Measurements from ENCODE around the gene GATAD1.
"Not testable (repeated sequence)": the region's sequence is repeated elsewhere in the genome, so short reads cannot be mapped to it uniquely, and the experiment has no call there.

Gene GATAD1

GRCh38 chr7:92447345-92448204 lies at the start of gene GATAD1:
Gene GATAD1 (plus strand): TSS chr7:92447482. CDS start chr7:92447730, 248 bp downstream.
- Histone ChIP-seq H3K27ac (ENCODE audit: low read length) (peak within 1 kb of the TSS; percentile 96), H3K9me3 (ENCODE audit: control insufficient read depth in 1 of 2, low read length in 2 of 2) (no peaks in the 10 kb centered on the region), H3K36me3 (ENCODE audit: control insufficient read depth in 1 of 2, insufficient read depth in 2 of 2, low read length in 2 of 2) (peaks cover 25 to 28% of the 10 kb centered on the region in 2 donors), H3K4me1 (ENCODE audit: control insufficient read depth in 1 of 2, insufficient read depth in 2 of 2, low read length in 2 of 2) (peaks cover 5% of the 10 kb centered on the region in 2 donors), H3K27me3 (ENCODE audit: low read depth, low read length) (no peaks in the 10 kb centered on the region), H3K4me3 (ENCODE audit: low read depth in 1 of 2, low read length in 2 of 2) (peak within 1 kb of the TSS; percentile 89 to 91)

GRCh38 chr7:92397542-92397941 lies 49.7 kb upstream of the GATAD1 start:
- Histone ChIP-seq H3K9me3 (ENCODE audit: control insufficient read depth in 1 of 2, low read length in 2 of 2) (no peaks in the 10 kb centered on the region), H3K4me1 (ENCODE audit: control insufficient read depth in 1 of 2, insufficient read depth in 2 of 2, low read length in 2 of 2) (no peaks in the 10 kb centered on the region), H3K4me3 (ENCODE audit: low read depth in 1 of 2, low read length in 2 of 2) (no peak overlapping the region), H3K27me3 (ENCODE audit: low read depth, low read length) (no peaks in the 10 kb centered on the region), H3K27ac (ENCODE audit: low read length) (no peak overlapping the region), H3K36me3 (ENCODE audit: control insufficient read depth in 1 of 2, insufficient read depth in 2 of 2, low read length in 2 of 2) (peaks cover 16 to 32% of the 10 kb centered on the region in 2 donors)

- H3K4me1 ChIP-seq (ENCODE audit: control insufficient read depth in 1 of 2, insufficient read depth in 2 of 2, low read length in 2 of 2) = no peaks in the 10 kb centered on the region
- no peaks in the 10 kb centered on the region for H3K27me3 ChIP-seq (ENCODE audit: low read depth, low read length)
- no peaks in the 10 kb centered on the region for H3K9me3 ChIP-seq (ENCODE audit: control insufficient read depth in 1 of 2, low read length in 2 of 2)
- H3K4me3 ChIP-seq (ENCODE audit: low read depth in 1 of 2, low read length in 2 of 2) = no peak overlapping the region
- peaks cover 16 to 30% of the 10 kb centered on the region in 2 donors for H3K36me3 ChIP-seq (ENCODE audit: control insufficient read depth in 1 of 2, insufficient read depth in 2 of 2, low read length in 2 of 2)
- H3K27ac ChIP-seq (ENCODE audit: low read length) = no peak overlapping the region
These were observed 47.3 kb upstream of the GATAD1 start for GRCh38 chr7:92400013-92400412.

GRCh38 chr7:92402920-92403759 lies 44.1 kb upstream of the GATAD1 start:
- H3K4me3 ChIP-seq (ENCODE audit: low read depth in 1 of 2, low read length in 2 of 2) = no peak overlapping the region
- H3K36me3 ChIP-seq (ENCODE audit: control insufficient read depth in 1 of 2, insufficient read depth in 2 of 2, low read length in 2 of 2) = peaks cover 10 to 14% of the 10 kb centered on the region in 2 donors
- no peaks in the 10 kb centered on the region for H3K9me3 ChIP-seq (ENCODE audit: control insufficient read depth in 1 of 2, low read length in 2 of 2)
- H3K27ac ChIP-seq (ENCODE audit: low read length) = no peak overlapping the region
- H3K4me1 ChIP-seq (ENCODE audit: control insufficient read depth in 1 of 2, insufficient read depth in 2 of 2, low read length in 2 of 2) = no peaks in the 10 kb centered on the region
- no peaks in the 10 kb centered on the region for H3K27me3 ChIP-seq (ENCODE audit: low read depth, low read length)

GRCh38 chr7:92403760-92404074 lies 43.6 kb upstream of the GATAD1 start:
- H3K27me3 ChIP-seq (ENCODE audit: low read depth, low read length) = no peaks in the 10 kb centered on the region
- no peaks in the 10 kb centered on the region for H3K4me1 ChIP-seq (ENCODE audit: control insufficient read depth in 1 of 2, insufficient read depth in 2 of 2, low read length in 2 of 2)
- no peaks in the 10 kb centered on the region for H3K9me3 ChIP-seq (ENCODE audit: control insufficient read depth in 1 of 2, low read length in 2 of 2)
- H3K27ac ChIP-seq (ENCODE audit: low read length) = no peak overlapping the region
- peaks cover 4 to 8% of the 10 kb centered on the region in 2 donors for H3K36me3 ChIP-seq (ENCODE audit: control insufficient read depth in 1 of 2, insufficient read depth in 2 of 2, low read length in 2 of 2)
- no peak overlapping the region for H3K4me3 ChIP-seq (ENCODE audit: low read depth in 1 of 2, low read length in 2 of 2)

- H3K36me3 ChIP-seq (ENCODE audit: control insufficient read depth in 1 of 2, insufficient read depth in 2 of 2, low read length in 2 of 2) = peaks cover 0 to 3% of the 10 kb centered on the region in 2 donors
- no peaks in the 10 kb centered on the region for H3K27me3 ChIP-seq (ENCODE audit: low read depth, low read length)
- no peak overlapping the region for H3K4me3 ChIP-seq (ENCODE audit: low read depth in 1 of 2, low read length in 2 of 2)
- no peaks in the 10 kb centered on the region for H3K9me3 ChIP-seq (ENCODE audit: control insufficient read depth in 1 of 2, low read length in 2 of 2)
- H3K4me1 ChIP-seq (ENCODE audit: control insufficient read depth in 1 of 2, insufficient read depth in 2 of 2, low read length in 2 of 2) = no peaks in the 10 kb centered on the region
- no peak overlapping the region for H3K27ac ChIP-seq (ENCODE audit: low read length)
These were observed 43.1 kb upstream of the GATAD1 start for GRCh38 chr7:92404170-92404614.

- Histone ChIP-seq H3K27me3 (ENCODE audit: low read depth, low read length) (no peaks in the 10 kb centered on the region), H3K4me3 (ENCODE audit: low read depth in 1 of 2, low read length in 2 of 2) (no peak overlapping the region), H3K27ac (ENCODE audit: low read length) (no peak overlapping the region), H3K36me3 (ENCODE audit: control insufficient read depth in 1 of 2, insufficient read depth in 2 of 2, low read length in 2 of 2) (no peaks in the 10 kb centered on the region), H3K9me3 (ENCODE audit: control insufficient read depth in 1 of 2, low read length in 2 of 2) (no peaks in the 10 kb centered on the region), H3K4me1 (ENCODE audit: control insufficient read depth in 1 of 2, insufficient read depth in 2 of 2, low read length in 2 of 2) (no peaks in the 10 kb centered on the region)
These were observed 37.9 kb upstream of the GATAD1 start for GRCh38 chr7:92409357-92409756.

- H3K36me3 ChIP-seq (ENCODE audit: control insufficient read depth in 1 of 2, insufficient read depth in 2 of 2, low read length in 2 of 2); H3K4me1 ChIP-seq (ENCODE audit: control insufficient read depth in 1 of 2, insufficient read depth in 2 of 2, low read length in 2 of 2); H3K4me3 ChIP-seq (ENCODE audit: low read depth in 1 of 2, low read length in 2 of 2); H3K9me3 ChIP-seq (ENCODE audit: control insufficient read depth in 1 of 2, low read length in 2 of 2); H3K27ac ChIP-seq (ENCODE audit: low read length); H3K27me3 ChIP-seq (ENCODE audit: low read depth, low read length): not testable (repeated sequence)
These were observed 37.1 kb upstream of the GATAD1 start for GRCh38 chr7:92410162-92410561.

GRCh38 chr7:92412745-92413144 lies 34.5 kb upstream of the GATAD1 start:
- no peaks in the 10 kb centered on the region for H3K27me3 ChIP-seq (ENCODE audit: low read depth, low read length)
- no peak overlapping the region for H3K4me3 ChIP-seq (ENCODE audit: low read depth in 1 of 2, low read length in 2 of 2)
- no peaks in the 10 kb centered on the region for H3K36me3 ChIP-seq (ENCODE audit: control insufficient read depth in 1 of 2, insufficient read depth in 2 of 2, low read length in 2 of 2)

GRCh38 chr7:92413550-92413949 lies 33.7 kb upstream of the GATAD1 start:
- no peaks in the 10 kb centered on the region for H3K27me3 ChIP-seq (ENCODE audit: low read depth, low read length)
- no peak overlapping the region for H3K27ac ChIP-seq (ENCODE audit: low read length)
- no peak overlapping the region for H3K4me3 ChIP-seq (ENCODE audit: low read depth in 1 of 2, low read length in 2 of 2)
- H3K9me3 ChIP-seq (ENCODE audit: control insufficient read depth in 1 of 2, low read length in 2 of 2) = no peaks in the 10 kb centered on the region
- no peaks in the 10 kb centered on the region for H3K36me3 ChIP-seq (ENCODE audit: control insufficient read depth in 1 of 2, insufficient read depth in 2 of 2, low read length in 2 of 2)
- no peaks in the 10 kb centered on the region for H3K4me1 ChIP-seq (ENCODE audit: control insufficient read depth in 1 of 2, insufficient read depth in 2 of 2, low read length in 2 of 2)

More at GRCh38 chr7:92412745-92413144, 34.5 kb upstream of the GATAD1 start:
- no peaks in the 10 kb centered on the region for H3K4me1 ChIP-seq (ENCODE audit: control insufficient read depth in 1 of 2, insufficient read depth in 2 of 2, low read length in 2 of 2)
- H3K27ac ChIP-seq (ENCODE audit: low read length) = no peak overlapping the region
- H3K9me3 ChIP-seq (ENCODE audit: control insufficient read depth in 1 of 2, low read length in 2 of 2) = no peaks in the 10 kb centered on the region

- Histone ChIP-seq H3K9me3 (ENCODE audit: control insufficient read depth in 1 of 2, low read length in 2 of 2) (no peaks in the 10 kb centered on the region), H3K27ac (ENCODE audit: low read length) (no peak overlapping the region), H3K4me1 (ENCODE audit: control insufficient read depth in 1 of 2, insufficient read depth in 2 of 2, low read length in 2 of 2) (no peaks in the 10 kb centered on the region), H3K36me3 (ENCODE audit: control insufficient read depth in 1 of 2, insufficient read depth in 2 of 2, low read length in 2 of 2) (no peaks in the 10 kb centered on the region), H3K27me3 (ENCODE audit: low read depth, low read length) (no peaks in the 10 kb centered on the region), H3K4me3 (ENCODE audit: low read depth in 1 of 2, low read length in 2 of 2) (no peak overlapping the region)
These were observed 32.1 kb upstream of the GATAD1 start for GRCh38 chr7:92415225-92415624.

All from muscle layer of duodenum (tissue), 2 donors.